IPS DF 4.7 (cell line): ENCODE data around the gene KRTAP6-3.
A peak's percentile ranks its signal among the peaks of the same experiment; 100 is the strongest.

Experiments used
- DNase-seq: peaks from one replicate; pipeline ENCODE4 v3.0.0-alpha.2; 2013; ENCODE audit warnings: low spot score; ENCODE audit errors: extremely low read depth

Gene KRTAP6-3, protein sequence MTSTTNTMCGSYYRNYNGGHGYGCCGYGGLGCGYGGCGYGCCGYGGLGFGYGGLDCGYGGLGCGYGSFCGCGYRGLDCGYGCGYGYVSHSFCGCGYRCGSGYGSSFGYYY

GRCh38 chr21:30592140-30592539 is at the start of gene KRTAP6-3:
Gene KRTAP6-3 (plus strand): TSS chr21:30592440. CDS start chr21:30592446, 6 bp downstream.
- DNase-seq, result no peak

DNA sequence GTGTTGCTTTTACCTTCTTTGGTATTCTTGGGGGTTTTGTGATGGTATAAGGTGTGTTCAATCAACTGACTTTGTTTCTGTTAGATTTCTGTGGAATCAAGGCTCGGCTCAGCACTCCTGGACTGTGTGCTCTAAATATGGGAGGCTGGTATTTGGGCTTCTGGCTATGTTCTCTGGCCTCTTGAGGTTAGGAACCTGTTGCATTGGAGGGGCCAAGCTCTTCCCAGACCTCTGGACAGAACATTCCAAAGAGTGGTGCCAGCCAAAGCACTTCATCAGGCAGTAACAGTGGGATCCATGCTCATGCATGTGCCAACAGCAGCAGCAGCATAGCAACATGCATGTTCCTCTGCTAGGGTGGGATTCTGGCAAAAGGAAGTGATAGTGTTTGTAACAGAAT is 39.5 kb upstream of the KRTAP6-3 start:
- DNase-seq, result no peak

DNA sequence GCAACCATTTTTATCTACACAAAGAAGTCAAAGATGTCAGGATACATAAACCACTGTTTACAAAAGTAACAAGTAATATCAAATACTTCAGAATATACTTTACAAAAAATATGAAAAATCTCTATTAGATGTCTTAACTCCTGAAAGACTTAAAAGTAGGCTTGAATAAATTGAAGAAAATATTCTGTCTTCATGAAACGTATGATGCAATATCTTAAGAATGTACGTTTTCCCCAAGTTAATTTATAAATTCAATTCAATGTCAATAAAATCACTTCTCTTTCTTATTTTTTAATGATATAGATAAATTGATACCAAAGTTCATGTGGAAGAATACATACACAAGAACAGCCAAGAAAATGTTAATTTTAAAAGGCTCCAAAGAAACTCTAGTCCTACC is 37.1 kb upstream of the KRTAP6-3 start:
- DNase-seq, result no peak

DNA sequence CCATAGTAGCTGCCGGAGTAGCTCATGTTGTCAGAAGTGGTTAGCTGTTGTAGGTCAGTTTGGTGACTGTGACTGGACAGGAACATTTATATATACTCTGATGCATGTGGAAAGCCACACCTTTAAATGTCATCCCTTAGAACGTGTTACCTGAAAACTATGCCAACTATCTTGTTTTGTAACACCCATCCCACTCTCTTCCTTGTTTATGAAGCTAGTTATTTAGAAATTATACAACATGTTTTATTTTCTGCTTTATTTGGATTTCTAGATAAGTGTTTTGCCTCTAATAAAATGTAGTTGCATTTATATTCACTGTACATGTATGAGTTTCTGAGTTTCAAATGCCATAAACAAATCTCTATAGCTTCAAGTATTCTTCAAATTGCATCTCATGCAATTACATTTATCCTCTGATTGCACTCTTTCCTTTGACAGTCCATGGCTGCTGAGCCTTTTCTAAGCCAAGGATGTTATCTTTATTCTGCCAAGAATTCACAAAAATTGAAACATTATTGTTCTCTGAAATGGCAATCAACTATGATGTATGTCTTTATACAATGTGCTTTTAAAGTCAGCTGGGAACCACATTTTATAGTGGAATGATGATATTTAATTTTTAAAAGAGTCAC is 30.9 kb upstream of the KRTAP6-3 start, which contains the start of gene KRTAP19-7:
KRTAP19-7 (minus strand) TSS at position 51 of the 632 bp plus-strand sequence; CDS start at position 26, 25 bp downstream.
- no peak for DNase-seq

- no peak for DNase-seq
These were observed 30.3 kb upstream of the KRTAP6-3 start for GRCh38 chr21:30561957-30562356.

DNA sequence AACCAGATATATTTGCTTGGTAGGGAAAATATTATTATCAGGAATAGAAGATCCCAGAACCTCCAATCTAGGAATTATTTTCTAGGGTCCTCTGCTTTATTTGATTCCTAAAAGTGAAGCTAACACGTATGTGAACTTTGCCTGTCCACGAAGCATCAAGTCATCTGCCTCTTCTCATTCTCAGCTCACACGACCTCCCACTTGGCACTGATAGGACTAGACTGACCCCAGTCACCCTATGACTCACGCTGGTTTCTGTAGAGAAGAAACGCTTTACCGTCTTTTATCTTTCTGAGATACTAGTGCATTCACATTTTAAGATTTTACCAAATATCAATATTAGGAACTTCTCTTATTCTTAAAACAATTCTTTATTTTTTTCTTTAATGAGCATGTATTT is 29.2 kb upstream of the KRTAP6-3 start:
- no peak for DNase-seq

DNA sequence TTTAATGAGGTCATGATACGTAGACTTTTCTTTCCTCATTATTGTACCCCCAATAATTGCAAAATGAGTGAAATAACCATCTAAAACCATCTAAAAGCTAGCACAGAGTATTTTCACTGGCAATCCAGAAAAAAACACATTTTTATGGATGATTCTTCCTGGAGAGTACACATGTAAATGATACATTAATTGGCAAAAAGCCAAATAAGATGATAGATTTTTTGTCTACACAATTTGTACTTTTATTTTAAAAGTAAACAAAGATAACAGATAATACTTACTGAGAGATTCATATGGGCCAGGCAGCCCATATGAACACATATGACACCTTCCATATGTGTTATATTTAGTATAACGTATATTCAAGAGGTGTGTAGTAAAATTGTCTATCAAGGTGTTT is 28.6 kb upstream of the KRTAP6-3 start:
- DNase-seq, result no peak

DNA sequence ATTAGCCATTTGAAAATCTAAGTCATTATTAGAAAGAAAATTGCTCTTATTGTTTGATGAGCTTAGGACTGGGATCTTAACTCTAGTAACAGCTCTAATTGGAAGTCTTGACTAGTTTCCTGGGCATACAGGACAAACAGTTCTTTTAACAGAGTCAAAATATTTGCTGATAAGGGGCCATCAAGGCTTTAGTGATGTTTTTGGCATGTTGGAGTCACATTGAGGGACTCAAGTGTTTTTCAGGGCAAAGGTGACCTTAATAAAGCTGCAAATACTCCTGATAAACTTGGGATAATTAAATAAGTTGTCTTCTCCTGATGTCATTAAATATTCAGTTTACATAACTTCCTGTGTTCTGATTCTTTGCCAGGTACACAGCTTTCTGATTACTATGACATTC is 24.6 kb upstream of the KRTAP6-3 start:
- DNase-seq, result no peak

GRCh38 chr21:30577766-30578165 is 14.5 kb upstream of the KRTAP6-3 start:
- no peak for DNase-seq

GRCh38 chr21:30579346-30579745 is 12.9 kb upstream of the KRTAP6-3 start:
- DNase-seq, result no peak

DNA sequence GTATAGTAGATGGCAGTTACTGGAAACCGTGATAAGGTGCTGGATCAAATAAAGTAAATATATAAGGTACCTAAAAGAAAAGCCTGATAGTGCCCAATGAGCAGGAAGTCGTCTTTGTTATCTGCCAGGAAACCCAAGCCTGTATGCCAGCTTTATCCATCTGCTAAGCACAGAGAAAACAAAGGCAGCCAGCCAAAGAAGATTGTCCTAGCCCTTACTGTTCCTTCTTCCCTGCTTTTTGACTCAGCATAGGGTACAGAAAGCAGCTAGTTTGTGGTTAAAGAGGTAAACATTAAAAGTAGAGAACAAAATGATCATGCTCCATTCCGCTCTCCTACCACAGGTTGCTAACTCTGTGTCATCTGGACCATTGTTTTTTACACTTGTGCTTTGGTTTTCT is 12.1 kb upstream of the KRTAP6-3 start:
- DNase-seq, result no peak

DNA sequence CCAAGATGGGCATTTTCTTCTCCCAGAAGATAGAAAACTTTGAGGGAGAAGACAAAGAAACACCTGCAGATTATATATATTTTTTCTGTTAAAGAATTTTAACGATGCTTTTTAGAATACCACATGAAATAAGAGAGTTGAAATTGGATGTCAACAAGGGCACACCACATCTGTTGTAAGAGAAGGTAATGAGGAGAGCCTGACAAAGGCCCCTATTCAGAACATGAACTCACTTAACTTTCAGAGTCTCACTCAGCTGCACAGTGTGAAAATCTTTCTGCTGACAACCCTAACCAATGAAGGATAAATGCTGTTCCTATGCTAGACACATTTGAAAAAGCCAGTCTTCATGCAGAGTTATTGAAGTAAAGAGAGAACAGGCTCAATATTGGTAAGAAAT is 9.4 kb upstream of the KRTAP6-3 start:
- DNase-seq, result no peak

GRCh38 chr21:30590297-30590696 is 1.9 kb upstream of the KRTAP6-3 start, which contains the start of gene KRTAP22-2:
Gene KRTAP22-2 (minus strand): TSS chr21:30590397.
- no peak for DNase-seq

- no peak for DNase-seq
These were observed 6.6 kb downstream of the KRTAP6-3 start, which contains the start of gene KRTAP6-2 for GRCh38 chr21:30598802-30599201. Gene KRTAP6-2 (minus strand): TSS chr21:30598902. CDS start chr21:30598874, 28 bp downstream.

DNA sequence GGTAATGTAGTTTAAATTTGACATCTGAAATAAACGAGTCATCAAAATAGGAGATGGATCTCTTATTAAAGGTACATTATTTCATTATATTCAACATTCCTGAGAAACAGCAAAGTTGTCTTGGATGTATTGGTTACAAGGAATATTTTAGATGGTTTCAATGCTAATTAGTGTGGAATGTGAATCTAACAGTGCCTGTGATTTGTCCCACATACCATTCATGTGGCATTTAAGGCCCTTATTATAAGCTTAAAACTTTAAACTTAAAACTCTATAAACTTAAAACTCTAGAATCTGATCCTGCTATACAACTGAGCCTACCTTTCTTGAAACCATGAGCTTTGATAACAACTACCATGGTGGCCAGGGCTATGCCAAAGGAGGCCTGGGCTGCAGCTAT is 8.5 kb downstream of the KRTAP6-3 start, which contains the start of gene KRTAP22-1:
KRTAP22-1 (plus strand) TSS at position 301 of the 400 bp plus-strand sequence.
- no peak for DNase-seq

- DNase-seq, result peak; percentile 3
These were observed 13.7 kb downstream of the KRTAP6-3 start for GRCh38 chr21:30605968-30606367.

DNA sequence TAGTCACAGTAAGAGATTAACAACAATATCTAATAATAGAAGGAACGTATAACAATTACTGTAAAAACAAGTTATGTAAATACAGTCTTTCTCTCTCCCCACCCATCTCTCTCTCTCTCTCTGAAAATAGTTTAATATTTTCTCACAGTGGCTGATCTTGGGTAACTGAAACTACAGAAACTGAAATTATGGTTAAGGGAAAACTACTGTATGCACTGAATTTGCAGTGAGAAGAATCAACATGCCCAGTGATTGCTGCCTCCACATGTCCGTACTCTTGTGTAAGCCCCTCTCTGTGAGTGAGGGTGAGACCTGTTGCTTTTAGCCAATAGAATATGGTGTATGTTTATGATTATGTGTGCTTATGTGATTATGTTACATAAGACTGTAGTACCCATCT is 19.9 kb downstream of the KRTAP6-3 start:
- no peak for DNase-seq

GRCh38 chr21:30613836-30614235 is 21.6 kb downstream of the KRTAP6-3 start, which contains the start of gene KRTAP6-1:
Gene KRTAP6-1 (minus strand): TSS chr21:30613930. CDS start chr21:30613904, 26 bp downstream.
- DNase-seq, result no peak

DNA sequence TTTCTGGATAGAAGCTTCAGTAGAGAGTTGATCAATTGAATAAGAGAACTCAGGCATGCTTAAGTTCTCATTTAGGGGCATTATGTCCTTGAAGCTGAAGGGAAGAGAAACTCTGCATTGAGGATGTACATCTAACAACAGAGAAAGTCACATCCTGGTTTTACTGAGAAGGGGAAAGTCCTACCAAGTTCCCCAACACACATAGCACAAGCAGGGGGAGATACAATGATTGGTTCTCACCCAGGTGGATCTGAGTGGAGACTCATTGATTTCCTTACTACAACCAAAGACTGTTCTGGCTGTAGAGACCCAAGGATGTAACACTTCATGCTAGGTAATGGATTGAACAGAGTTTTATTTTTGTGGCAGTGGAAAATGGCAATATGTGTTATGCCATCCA is 23.0 kb downstream of the KRTAP6-3 start:
- no peak for DNase-seq

GRCh38 chr21:30616125-30616524 is 23.9 kb downstream of the KRTAP6-3 start, which contains the start of gene KRTAP20-1:
Gene KRTAP20-1 (plus strand): TSS chr21:30616425. CDS start chr21:30616455, 30 bp downstream.
- no peak for DNase-seq

GRCh38 chr21:30620080-30620479 is 27.8 kb downstream of the KRTAP6-3 start:
- DNase-seq, result no peak

DNA sequence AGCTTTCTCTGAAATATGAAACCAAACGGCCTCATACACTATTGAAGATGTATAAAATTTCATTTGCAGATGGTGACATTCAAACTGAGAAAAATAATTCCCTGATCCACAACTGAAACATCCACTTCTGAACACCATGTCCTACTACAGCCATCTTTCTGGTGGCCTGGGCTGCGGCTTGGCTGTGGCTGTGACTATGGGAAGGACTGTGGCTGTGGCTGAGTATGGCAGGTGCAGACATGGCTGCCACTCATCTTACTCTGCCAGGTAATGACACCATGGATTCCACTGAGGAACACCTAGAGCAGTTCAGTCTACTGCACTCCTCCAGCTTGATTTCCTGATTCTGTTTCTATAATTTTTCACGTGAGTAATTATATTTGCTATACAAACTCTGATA is 28.3 kb downstream of the KRTAP6-3 start, which contains the start of gene KRTAP20-4:
KRTAP20-4 (plus strand) TSS at position 106 of the 400 bp plus-strand sequence.
- DNase-seq, result no peak

- no peak for DNase-seq
These were observed 31.1 kb downstream of the KRTAP6-3 start for GRCh38 chr21:30623362-30623761.
